Stimulated activated CD4-positive, alpha-beta T cell treated with anti-CD3 and anti-CD28 coated beads, Interleukin-12 subunit alpha, Interleukin-12 subunit beta, amount 100 ng/mL, for 4 hours (primary cell): ENCODE data around the gene MMP3.

Experiments
- DNase-seq: peaks from one replicate; pipeline ENCODE4 v3.0.0-alpha.2; 2020

MMP3 gene

GRCh38 chr11:102788334-102788995 is 54.9 kb downstream of the MMP3 start:
- no peak for DNase-seq
